NCI-H146 treated with DMSO at 0.1 percent for 48 hours (cell line): ENCODE data around the gene TUBGCP3.
"Not testable (repeated sequence)": the region's sequence is repeated elsewhere in the genome, so short reads cannot be mapped to it uniquely, and the experiment has no call there.

ENCODE experiments used
- DNase-seq: peaks from one replicate; lab custom pipeline; 2025; ENCODE audit not compliant: unreplicated experiment; lab: John Stamatoyannopoulos, UW

The TUBGCP3 gene

GRCh38 chr13:112579310-112579843 lies 8.6 kb downstream of the TUBGCP3 start:
- no peak for DNase-seq

DNA sequence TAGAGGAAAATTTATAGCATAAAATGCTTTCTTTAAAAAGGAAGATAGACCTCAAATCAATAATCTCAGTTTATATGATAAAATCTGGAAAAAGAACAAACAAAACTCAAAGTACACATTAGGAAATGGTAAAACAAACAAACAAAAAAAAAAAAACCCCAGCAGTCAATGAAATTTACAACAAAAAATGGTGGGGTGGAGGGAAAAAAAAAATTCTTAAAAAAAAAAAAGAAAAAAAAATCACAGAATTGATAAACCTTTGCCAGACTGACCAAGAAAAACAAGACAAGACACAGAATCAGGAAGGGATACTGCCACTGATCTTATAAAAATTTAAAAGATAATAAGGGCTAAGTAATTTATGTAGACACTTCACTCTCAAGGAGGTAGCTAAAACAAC lies 11.2 kb downstream of the TUBGCP3 start:
- no peak for DNase-seq

GRCh38 chr13:112576191-112576590 lies 11.8 kb downstream of the TUBGCP3 start:
- no peak for DNase-seq

DNA sequence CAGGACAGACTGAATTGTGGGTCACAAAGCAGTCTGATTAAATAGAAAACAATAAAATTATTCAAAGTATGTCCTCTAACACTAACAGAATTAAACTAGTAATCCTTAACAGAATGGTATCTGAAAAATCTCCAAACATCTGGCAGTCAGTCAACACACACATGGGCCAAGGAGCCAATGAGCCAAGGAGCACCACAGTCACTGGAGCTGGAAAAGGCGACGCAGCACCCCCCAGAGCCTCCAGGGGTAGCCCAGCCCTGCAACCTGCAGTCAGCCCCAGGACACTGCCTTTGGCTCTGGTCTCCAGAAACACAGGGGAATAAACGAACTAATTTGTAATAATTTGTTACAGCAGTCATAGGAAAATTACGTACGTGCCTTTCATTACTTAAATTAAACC lies 12.3 kb downstream of the TUBGCP3 start:
- no peak for DNase-seq

- no peak for DNase-seq
Observed at GRCh38 chr13:112574834-112575613, 12.9 kb downstream of the TUBGCP3 start.

DNA sequence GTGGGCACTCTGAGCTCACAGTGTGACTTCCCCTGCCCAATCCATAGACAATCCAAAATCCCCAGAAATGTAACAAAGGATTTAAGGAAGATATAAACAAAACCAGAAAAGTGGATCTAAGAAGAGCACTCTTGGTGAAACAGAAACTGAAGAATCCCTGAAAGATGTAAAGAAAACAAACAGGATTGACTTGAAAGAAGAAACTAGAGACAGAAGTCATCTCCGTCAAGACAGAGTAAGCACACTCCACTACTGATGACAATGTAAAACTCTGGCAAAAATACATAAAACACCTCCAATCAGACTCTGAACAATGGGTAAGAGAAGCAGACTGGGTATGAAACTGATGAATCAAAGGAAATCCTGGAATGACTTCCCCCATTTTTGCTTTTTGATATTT lies 13.5 kb downstream of the TUBGCP3 start:
- no peak for DNase-seq

DNA sequence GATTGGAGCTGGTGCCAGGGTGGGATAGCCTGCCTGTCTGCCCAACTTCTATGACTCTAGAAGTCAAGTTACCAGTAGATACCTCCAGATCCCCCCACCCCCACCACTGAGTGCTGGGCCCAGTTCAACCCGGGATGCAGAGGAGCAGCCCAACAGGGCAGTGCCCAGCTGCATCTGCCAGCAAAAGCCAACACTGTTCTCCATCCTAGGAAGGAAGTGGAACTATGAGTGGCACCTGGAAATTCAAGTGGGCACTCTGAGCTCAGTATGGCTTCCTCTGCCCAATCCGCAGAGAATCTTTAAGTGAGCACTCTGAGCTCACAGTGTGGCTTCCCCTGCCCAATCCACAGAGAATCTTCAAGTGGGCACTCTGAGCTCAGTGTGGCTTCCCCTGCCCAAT lies 14.2 kb downstream of the TUBGCP3 start:
- DNase-seq = no peak

- no peak for DNase-seq
Observed at GRCh38 chr13:112572366-112572765, 15.6 kb downstream of the TUBGCP3 start.

DNA sequence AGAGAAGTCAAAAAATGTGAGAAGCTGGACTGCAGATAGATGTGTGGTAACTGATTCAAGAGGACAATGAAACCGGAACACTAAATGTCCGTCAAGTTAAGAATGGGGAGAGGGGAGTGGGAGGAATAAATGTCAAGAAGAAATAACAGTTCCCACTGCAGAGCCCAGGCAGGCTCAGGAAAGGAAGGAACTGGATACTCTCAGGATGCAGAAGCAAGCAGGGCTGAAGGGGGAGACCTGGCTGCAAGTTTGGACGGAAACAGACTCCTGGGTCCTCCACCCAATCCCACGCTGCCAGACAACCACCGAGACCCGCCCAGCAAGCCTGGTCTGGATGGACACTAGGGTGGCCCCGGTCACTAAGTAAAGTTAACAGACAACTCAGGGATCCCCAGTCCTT lies 18.1 kb downstream of the TUBGCP3 start:
- no peak for DNase-seq

DNA sequence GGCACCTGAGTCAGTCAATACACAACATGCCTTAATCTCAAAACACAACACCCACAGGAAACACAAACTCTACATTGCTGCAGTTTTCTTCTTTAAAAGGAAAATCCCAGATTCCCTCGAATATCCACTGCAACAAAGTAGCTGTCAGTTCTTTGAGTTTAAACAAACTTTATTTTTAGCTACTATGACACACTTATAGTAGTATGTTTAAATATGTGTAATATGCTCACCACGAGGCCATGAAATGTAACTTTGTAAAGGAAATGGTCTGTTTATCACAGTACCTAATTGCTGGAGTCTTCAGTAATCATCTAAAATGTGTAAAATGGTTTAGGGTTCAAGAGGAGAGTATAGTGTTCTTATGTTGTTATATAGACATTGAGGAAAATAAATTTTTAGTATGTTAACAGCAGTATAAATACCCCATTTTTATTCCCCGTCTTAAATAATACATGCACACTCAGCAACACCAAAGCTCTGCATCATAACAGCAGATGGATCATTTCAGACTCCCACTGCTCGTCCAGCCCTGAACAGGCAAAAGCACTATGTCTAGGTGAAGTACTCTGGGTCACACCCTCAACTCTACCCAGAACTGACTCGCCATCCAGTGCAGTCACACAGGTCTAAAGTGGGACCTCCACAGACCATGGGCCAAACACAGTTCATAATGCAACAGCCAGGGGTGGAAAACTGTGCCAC lies 20.6 kb downstream of the TUBGCP3 start:
- no peak for DNase-seq

DNA sequence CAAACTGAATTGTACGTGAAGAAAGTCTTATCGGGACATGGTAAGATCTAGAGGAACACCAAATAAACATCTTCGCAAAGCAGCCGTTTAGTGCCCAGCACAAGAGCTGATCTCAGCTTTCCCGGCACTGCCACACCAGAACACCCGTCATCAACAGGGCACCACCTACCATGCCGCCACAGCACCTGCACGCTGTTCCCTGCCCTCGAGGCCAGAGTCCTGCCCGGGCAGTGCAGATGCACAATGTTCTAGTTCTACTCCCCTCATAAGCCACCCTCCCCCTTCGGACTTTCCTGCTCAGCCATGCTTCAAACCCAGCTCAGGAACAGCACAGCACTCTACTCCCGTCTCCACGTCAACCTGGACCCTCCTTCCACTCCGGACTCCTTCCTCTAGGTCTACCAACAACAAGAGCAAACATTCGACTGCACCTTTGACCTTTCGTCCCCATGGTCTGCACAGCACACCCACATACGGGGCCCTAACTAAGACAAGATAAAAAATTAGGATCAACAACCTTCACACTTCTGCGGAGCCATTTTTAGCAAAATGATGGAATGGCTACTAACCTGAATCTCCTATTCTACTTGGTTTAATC lies 25.1 kb downstream of the TUBGCP3 start:
- DNase-seq = no peak

DNA sequence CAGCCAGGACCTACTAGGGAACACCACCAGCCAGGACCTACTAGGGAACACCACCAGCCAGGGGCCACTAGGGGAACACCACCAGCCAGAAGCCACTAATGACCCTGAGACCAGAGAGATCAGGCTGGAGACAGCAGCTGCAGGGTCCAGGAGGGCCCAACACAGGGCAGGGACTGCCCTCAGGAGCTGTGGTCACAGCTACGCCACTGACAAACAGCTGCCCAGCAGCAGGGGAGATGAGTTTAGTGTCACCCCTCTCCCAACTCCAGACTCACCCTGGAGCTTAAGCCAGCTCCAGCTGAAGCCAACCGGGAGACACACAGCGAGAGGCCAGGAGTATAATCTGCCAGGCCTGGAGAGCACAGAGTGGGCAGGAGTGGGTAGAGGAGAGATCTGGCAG lies 25.7 kb downstream of the TUBGCP3 start:
- no peak for DNase-seq

DNA sequence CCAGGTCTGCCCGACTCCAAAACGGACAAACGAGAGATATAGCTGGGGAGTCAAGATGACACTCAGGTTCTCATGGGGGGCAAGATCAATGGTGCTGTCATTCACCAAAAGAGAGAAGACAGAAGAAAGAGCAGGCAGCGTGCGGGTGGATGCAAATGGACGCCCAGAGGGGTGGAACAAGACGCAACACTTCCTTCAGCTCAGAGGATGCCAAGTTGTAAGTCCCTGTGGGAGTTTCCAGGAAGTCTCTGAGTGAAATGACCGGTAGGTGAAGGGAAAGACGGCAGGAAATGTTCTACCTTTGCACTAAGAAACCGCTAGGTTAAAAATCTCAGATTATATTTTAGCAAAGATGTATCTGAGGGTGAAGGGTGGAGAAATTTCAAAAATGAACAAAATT lies 26.5 kb downstream of the TUBGCP3 start:
- DNase-seq = no peak

DNA sequence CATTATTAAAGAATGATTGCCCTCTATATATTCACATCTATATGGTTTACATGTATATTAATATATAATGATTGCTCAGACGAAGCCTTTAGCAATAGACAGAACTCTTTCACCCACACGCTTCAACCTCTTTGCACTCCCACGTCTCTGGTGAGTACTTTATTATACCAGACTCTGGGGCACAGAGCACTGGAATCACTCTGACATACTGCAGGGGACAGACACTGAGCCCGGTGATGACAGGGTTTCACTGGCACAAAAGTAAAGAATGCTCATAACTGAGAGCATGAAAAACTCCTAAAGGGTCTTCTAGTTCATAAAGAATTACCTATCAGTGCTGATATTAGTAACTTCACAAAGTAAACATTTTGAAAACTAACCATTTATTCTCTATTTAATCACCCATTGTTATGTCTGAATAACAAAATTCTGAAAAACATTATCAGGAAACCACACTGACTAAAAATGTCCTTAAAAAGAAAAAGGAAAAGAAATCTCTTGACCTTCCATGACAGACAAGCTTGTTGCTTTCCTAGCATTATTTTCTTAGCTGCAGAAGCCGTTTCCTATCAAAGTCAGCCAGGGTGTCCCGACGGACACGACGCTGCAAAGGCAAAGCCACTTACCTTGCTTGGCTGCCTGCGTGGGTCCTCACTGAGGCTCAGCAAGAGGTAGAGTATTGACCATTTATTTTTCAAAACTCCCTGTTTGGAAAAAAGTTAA lies 29.1 kb downstream of the TUBGCP3 start:
- DNase-seq = no peak

- no peak for DNase-seq
Observed at GRCh38 chr13:112556600-112556999, 31.4 kb downstream of the TUBGCP3 start.

DNA sequence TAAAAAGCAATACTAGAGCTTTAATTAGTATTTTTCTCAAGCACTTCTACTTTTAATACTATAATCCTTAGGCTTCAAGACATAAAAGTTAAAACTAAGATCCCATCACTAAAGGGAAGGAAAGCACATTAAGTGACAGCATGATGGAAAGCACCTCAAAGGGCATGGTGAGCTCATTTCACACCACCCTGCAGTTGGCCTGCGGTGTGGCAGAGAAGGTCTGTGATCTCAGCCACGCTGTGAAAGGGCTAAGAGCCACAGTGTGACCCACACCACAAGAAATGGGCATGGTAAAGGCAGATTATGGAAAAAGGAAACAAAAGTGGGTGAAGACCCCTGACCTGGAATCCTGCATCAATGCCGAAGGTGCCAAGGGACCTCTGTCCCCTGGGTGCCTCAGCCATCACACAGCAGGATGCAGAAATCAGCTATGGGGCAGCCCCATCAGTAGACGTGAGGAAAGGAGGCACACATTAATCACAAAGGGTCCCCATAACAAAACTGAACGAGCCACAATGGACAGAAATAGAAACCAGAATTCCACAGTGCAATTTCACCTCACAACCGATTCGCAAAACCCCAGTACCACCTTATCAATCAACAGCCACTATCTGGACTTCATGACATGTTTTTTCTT lies 33.6 kb downstream of the TUBGCP3 start:
- no peak for DNase-seq

GRCh38 chr13:112548975-112549374 lies 39.0 kb downstream of the TUBGCP3 start:
- not testable (repeated sequence) for DNase-seq

DNA sequence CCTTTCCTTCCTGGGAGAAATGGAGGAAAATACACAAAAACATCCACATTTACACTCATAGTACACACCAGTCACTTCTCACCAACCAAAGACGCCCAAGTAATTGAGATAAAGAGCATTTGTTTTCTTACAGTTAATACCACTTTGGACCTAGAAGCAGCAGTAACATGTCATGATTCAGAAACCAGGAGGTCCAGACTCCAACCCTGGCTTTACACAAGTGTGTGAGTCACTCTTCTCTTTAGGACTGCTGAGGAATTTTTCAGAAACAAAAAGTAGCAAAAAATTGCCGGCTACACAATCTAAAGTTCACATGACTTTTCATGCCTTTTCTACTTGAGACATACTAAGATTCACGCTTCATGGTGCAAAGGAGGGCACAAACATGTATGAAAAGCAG lies 42.1 kb downstream of the TUBGCP3 start:
- no peak for DNase-seq

- DNase-seq = no peak
Observed at GRCh38 chr13:112532837-112533745, 54.9 kb downstream of the TUBGCP3 start.

DNA sequence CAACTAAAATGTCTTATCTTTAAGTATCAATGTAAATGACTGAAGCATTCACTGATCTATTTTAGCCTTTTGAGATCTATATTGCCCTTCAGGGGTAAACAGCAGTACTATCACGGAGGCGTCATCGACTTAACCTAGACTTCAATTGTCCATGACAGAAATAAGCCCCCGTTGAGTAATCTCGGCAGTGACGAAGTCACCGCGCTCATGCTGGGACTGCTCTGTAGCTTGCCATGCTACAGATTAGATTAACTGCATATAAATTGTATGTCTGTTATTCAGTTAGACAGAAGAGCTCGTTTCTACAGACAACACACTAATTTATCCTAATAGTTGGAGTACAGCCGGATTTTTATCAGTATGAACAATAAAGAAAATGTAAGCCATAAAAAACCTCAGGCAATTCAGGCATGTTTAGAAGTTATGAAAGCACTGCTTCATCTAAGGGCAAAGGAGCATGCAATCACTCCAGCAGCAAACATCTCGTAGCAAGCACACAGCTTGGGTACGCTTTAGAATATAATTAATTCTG lies 56.6 kb downstream of the TUBGCP3 start:
- no peak for DNase-seq
